VCaP (cell line): Measurements from ENCODE around the gene CNPY1.

Experiments
- H3K27ac ChIP-seq: fragments of 450-650 bp; 2 replicates; pipeline ENCODE4 v1.5.1; 2017
- CTCF ChIP-seq: fragments of 450-650 bp; conservative IDR thresholded peaks from 2 replicates; pipeline ENCODE4 v1.5.1; 2017; ENCODE audit warnings: mild to moderate bottlenecking, moderate library complexity

The CNPY1 gene

GRCh38 chr7:155508376-155509358 lies 37.7 kb downstream of the CNPY1 start:
- TF ChIP-seq CTCF: no peak
- H3K27ac ChIP-seq: no peak overlapping the region

GRCh38 chr7:155507576-155507975 lies 38.8 kb downstream of the CNPY1 start:
- H3K27ac ChIP-seq: no peak overlapping the region
- TF ChIP-seq CTCF: no peak

- H3K27ac ChIP-seq: no peak overlapping the region
- TF ChIP-seq CTCF: no peak
Measured at GRCh38 chr7:155506854-155507337, 39.5 kb downstream of the CNPY1 start.

DNA sequence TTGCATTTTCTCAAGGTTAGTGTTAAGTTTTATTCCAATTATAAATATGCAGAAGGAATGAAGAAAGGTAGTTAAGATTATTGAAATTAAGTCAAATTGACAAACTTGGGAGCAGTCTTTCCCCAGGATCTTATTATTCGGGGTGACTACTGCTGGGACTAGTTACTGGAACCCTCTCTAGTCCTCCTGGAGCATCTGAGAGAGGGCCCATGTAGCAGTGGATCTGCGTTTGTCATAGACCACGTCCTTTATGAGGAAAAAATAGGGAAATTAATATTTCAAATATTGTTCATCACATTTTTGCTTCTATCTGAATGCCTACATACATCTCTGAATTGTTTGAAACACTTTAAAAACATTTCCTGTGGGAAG lies 41.0 kb downstream of the CNPY1 start:
- no peak for TF ChIP-seq CTCF
- H3K27ac ChIP-seq: no peak overlapping the region

DNA sequence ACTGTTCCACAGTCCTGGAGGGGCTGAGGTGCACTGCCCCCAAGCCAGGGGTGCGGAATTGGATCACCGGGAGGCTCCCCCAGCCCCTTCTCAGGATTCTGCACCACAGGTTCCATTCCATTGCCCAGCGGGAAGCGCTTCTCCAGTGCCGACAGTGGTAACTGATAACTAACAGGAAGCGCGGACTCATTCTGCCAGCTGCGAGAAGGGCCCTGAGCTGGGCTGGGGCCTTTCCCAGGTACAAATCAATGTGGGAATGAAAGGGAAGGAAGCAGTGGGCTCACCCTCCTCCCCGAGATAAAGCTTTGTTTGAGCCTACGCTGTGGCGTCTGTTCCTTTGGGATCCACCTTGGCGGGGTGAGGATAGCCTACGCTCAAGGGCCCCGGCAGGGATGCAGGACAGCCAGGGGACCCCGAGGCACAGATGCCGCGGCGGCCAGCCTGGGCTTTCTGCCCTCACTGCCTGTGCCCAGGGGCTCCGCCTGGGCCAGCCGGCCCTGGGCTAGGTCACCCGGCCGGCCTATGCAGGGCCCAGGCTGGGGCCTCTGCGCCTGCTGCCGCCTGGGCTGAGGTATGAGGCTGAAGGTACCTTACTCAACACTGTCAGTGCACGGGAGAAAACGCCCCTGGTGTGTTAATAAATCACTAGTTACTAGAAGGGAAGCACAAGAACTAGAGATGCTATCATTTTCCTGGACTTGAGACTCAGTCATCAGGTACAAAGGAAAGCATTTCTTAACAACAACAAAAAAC lies 49.0 kb downstream of the CNPY1 start:
- TF ChIP-seq CTCF: no peak
- H3K27ac ChIP-seq: no peak overlapping the region

DNA sequence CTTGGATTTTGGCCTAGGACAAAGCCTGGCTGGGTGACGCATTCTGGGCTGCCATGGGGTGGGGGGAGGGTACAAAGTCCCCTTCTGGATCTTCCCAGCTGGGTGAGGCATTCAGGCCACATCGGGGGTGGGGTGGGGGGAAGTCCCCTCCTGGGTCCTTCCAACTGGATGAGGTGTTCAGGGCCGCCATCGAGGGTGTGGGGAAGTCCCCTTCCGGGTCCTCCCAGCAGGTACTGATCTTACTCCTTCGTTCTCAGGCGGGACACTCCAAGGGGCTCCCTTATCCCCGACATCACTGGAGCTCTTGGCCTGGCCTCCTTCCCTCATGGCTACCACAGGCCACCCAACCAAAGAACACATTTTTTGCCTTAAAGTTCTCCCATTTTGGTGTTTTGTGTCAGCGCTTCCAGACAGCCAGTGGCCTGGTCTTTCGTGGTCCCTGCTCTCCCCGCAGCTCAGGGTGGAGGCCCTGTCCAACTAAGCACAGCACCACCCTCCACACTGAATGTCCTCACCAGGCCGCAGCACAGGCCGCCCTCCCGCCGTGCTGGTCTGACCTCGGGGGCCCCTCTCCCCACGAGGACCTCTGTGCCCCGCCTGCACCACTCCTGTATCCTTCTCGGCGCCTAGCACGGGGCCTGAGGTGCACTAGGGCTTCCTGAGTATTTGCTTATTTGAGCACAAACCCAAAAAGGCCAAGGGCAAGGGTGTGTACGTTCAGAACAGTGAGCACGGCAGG lies 49.9 kb downstream of the CNPY1 start:
- no peak for TF ChIP-seq CTCF
- no peak overlapping the region for H3K27ac ChIP-seq
